ENCODE data around the gene ADGRF4.

DNA sequence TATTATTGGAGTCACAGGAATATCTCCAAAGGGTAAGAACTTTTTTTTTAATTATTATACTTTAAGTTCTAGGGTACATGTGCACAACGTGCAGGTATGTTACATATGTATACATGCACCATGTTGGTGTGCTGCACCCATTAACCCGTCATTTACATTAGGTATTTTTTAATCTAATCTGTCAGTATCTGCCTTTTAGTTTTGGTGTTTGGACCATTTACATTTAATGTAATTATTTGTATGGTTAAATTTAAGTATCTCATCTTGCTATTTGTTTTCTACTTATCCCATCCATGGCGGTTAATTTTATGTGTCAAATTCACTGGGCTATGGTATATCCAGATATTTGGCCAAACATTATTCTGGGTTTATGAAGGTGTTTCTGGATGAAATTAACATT lies 68.1 kb downstream of the ADGRF4 start:
- TF ChIP-seq, protein P1, sequence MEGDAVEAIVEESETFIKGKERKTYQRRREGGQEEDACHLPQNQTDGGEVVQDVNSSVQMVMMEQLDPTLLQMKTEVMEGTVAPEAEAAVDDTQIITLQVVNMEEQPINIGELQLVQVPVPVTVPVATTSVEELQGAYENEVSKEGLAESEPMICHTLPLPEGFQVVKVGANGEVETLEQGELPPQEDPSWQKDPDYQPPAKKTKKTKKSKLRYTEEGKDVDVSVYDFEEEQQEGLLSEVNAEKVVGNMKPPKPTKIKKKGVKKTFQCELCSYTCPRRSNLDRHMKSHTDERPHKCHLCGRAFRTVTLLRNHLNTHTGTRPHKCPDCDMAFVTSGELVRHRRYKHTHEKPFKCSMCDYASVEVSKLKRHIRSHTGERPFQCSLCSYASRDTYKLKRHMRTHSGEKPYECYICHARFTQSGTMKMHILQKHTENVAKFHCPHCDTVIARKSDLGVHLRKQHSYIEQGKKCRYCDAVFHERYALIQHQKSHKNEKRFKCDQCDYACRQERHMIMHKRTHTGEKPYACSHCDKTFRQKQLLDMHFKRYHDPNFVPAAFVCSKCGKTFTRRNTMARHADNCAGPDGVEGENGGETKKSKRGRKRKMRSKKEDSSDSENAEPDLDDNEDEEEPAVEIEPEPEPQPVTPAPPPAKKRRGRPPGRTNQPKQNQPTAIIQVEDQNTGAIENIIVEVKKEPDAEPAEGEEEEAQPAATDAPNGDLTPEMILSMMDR (IDR thresholded peaks at IDR 0.05): no peak
- no peak for TF ChIP-seq POLR2A (IDR thresholded peaks at IDR 0.05)

All from vagina (tissue), 2 donors.